ENCODE measurements around the gene ANKRD24.
"Not testable (repeated sequence)": the region's sequence is repeated elsewhere in the genome, so short reads cannot be mapped to it uniquely, and the experiment has no call there.

The ANKRD24 gene

DNA sequence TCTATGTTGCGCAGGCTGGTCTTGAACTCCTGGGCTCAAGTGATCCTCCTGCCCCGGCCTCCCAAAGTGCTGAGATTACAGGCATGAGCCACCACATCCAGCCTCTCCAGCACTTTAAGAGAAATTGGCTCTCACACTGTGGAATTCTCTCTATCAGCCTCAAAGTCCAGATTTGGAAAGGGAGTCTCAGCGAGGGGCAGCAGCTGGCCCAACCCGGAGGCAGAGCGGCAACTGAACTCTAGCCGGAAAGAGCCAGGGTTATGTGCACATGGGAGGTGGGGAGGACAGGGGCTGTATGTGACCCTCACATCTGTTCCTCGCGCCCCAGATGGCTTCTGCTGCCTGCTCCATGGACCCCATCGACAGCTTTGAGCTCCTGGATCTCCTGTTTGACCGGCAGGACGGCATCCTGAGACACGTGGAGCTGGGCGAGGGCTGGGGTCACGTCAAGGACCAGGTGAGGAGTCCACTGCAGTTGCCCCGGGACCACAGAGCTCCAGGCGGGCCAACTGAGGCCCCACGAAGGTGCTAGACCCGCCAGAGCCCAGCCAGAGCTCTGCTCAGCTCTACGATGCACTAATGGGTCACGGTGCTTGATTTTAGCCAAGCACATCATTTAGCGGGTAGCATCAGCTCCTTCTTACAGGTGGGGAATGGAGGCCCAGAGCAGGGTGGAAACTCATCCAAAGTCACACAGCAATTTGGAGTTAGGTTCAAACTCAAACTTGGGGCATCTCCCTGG is 27.7 kb upstream of the ANKRD24 start:
- no peaks in the 10 kb centered on the region for H3K79me1 ChIP-seq (replicated peaks; ENCODE audit: low read length, poor library complexity, severe bottlenecking)
- no peak overlapping the region for H3K18ac ChIP-seq (ENCODE audit: low read depth in 1 of 2, low read length in 2 of 2)
- H3K4ac ChIP-seq (ENCODE audit: low read depth in 1 of 2, low read length in 2 of 2) = no peak overlapping the region
- no peaks in the 10 kb centered on the region for H3K4me1 ChIP-seq (ENCODE audit: control insufficient read depth, insufficient read depth, low read depth, low read length)
- H4K8ac ChIP-seq (ENCODE audit: low read length) = no peak overlapping the region
- WGBS = 81% methylated on average over 21 of the region's 21 CpGs
- no peak overlapping the region for H2BK12ac ChIP-seq (ENCODE audit: low read length in 2 of 2)
- no peak overlapping the region for H2BK5ac ChIP-seq (ENCODE audit: low read depth, low read length, poor library complexity, severe bottlenecking)
- no peak overlapping the region for H3K14ac ChIP-seq (ENCODE audit: low read length in 2 of 2)
- no peak overlapping the region for H3K9ac ChIP-seq (ENCODE audit: low read length)
- no peak overlapping the region for H4K91ac ChIP-seq (ENCODE audit: low read length)
- DNase-seq = no peak
- H2AK5ac ChIP-seq (ENCODE audit: low read length, severe bottlenecking) = no peak overlapping the region
- H3K9me3 ChIP-seq (ENCODE audit: control insufficient read depth, low read length) = no peaks in the 10 kb centered on the region
- H3K27ac ChIP-seq (ENCODE audit: low read length, poor library complexity, severe bottlenecking) = no peak overlapping the region
- H2AFZ ChIP-seq (ENCODE audit: low read depth, low read length) = no peak overlapping the region
- no peak overlapping the region for H3K4me3 ChIP-seq (ENCODE audit: insufficient read depth in 1 of 2, low read depth in 1 of 2, low read length in 2 of 2)
- no peak overlapping the region for H3K23ac ChIP-seq (ENCODE audit: low read length in 2 of 2)
- no peak overlapping the region for H2BK15ac ChIP-seq (ENCODE audit: low read depth, poor library complexity, severe bottlenecking)
- H3K36me3 ChIP-seq (ENCODE audit: control insufficient read depth in 1 of 2, insufficient read depth in 2 of 2, low read depth in 1 of 2, low read length in 2 of 2) = no peaks in the 10 kb centered on the region
- no peak overlapping the region for H2BK120ac ChIP-seq (ENCODE audit: low read depth, low read length)
- no peak overlapping the region for H3K4me2 ChIP-seq (ENCODE audit: low read length, poor library complexity, severe bottlenecking)
- H3K27me3 ChIP-seq (ENCODE audit: control insufficient read depth in 1 of 2, insufficient read depth in 1 of 2, low read length in 2 of 2) = peaks cover 20 to 21% of the 10 kb centered on the region in 2 experiments

DNA sequence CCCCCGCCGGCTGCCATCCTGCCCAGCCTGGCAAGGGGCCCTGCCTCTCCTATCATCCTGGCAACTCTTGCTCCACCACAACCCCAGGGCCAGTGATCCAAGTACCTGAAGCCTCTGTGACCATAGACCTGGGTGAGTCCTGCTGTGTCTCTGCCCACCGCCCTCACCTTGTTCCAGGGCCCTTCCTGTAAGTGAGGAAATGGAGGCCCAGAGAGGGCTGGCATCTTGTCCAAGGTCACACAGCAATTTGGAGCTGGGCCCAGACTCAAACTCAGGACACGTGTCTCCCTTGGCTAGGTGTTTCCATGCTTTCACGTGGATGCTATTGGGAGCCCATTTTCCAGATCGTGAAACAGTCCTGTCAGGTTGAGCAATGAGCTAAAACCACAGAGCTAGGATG is 25.3 kb upstream of the ANKRD24 start:
- Histone ChIP-seq H3K36me3 (ENCODE audit: control insufficient read depth in 1 of 2, insufficient read depth in 2 of 2, low read depth in 1 of 2, low read length in 2 of 2) (no peaks in the 10 kb centered on the region), H3K9me3 (ENCODE audit: control insufficient read depth, low read length) (no peaks in the 10 kb centered on the region), H2BK5ac (ENCODE audit: low read depth, low read length, poor library complexity, severe bottlenecking) (no peak overlapping the region), H3K27me3 (ENCODE audit: control insufficient read depth in 1 of 2, insufficient read depth in 1 of 2, low read length in 2 of 2) (peaks cover 17 to 27% of the 10 kb centered on the region in 2 experiments), H3K23ac (ENCODE audit: low read length in 2 of 2) (no peak overlapping the region), H3K18ac (ENCODE audit: low read depth in 1 of 2, low read length in 2 of 2) (no peak overlapping the region), H4K91ac (ENCODE audit: low read length) (peak overlapping the region; percentile 65), H2AFZ (ENCODE audit: low read depth, low read length) (no peak overlapping the region), H2BK120ac (ENCODE audit: low read depth, low read length) (no peak overlapping the region), H2AK5ac (ENCODE audit: low read length, severe bottlenecking) (no peak overlapping the region), H3K4me2 (ENCODE audit: low read length, poor library complexity, severe bottlenecking) (no peak overlapping the region), H4K8ac (ENCODE audit: low read length) (no peak overlapping the region), H3K4ac (ENCODE audit: low read depth in 1 of 2, low read length in 2 of 2) (no peak overlapping the region), H3K79me1 (replicated peaks; ENCODE audit: low read length, poor library complexity, severe bottlenecking) (no peaks in the 10 kb centered on the region), H3K9ac (ENCODE audit: low read length) (no peak overlapping the region), H3K4me3 (ENCODE audit: insufficient read depth in 1 of 2, low read depth in 1 of 2, low read length in 2 of 2) (no peak overlapping the region), H2BK12ac (ENCODE audit: low read length in 2 of 2) (peak overlapping the region in 1 of 2 experiments; percentile 33), H3K4me1 (ENCODE audit: control insufficient read depth, insufficient read depth, low read depth, low read length) (no peaks in the 10 kb centered on the region), H2BK15ac (ENCODE audit: low read depth, poor library complexity, severe bottlenecking) (peak overlapping the region; percentile 7), H3K27ac (ENCODE audit: low read length, poor library complexity, severe bottlenecking) (no peak overlapping the region), H3K14ac (ENCODE audit: low read length in 2 of 2) (no peak overlapping the region)
- 85% methylated on average over 6 of the region's 6 CpGs for WGBS
- no peak for DNase-seq

DNA sequence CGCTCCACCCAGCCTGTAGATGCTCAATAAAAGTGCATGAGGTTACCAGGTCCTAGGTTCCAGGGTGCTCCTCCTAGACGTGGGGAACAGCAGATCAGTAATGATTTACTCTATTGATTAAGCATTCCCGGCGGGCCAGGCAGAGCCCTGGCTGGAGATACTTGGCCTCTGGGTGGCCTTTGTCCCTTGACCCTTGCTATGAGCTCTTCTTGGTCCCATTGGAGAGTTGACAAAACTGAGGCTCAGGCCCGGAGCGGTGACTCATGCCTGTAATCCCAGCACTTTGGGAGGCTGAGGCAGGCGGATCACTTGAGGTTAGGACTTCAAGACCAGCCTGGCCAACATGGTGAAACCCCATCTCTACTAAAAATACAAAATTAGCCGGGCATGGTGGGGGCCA is 24.5 kb upstream of the ANKRD24 start:
- H3K9ac ChIP-seq (ENCODE audit: low read length); H2AK5ac ChIP-seq (ENCODE audit: low read length, severe bottlenecking); H2BK120ac ChIP-seq (ENCODE audit: low read depth, low read length); H4K91ac ChIP-seq (ENCODE audit: low read length); H3K23ac ChIP-seq (ENCODE audit: low read length in 2 of 2); H3K9me3 ChIP-seq (ENCODE audit: control insufficient read depth, low read length); H3K36me3 ChIP-seq (ENCODE audit: control insufficient read depth in 1 of 2, insufficient read depth in 2 of 2, low read depth in 1 of 2, low read length in 2 of 2); H3K27ac ChIP-seq (ENCODE audit: low read length, poor library complexity, severe bottlenecking); H3K14ac ChIP-seq (ENCODE audit: low read length in 2 of 2); H2BK5ac ChIP-seq (ENCODE audit: low read depth, low read length, poor library complexity, severe bottlenecking); H3K4me2 ChIP-seq (ENCODE audit: low read length, poor library complexity, severe bottlenecking); H3K4me3 ChIP-seq (ENCODE audit: insufficient read depth in 1 of 2, low read depth in 1 of 2, low read length in 2 of 2); H3K18ac ChIP-seq (ENCODE audit: low read depth in 1 of 2, low read length in 2 of 2); H4K8ac ChIP-seq (ENCODE audit: low read length); H3K4me1 ChIP-seq (ENCODE audit: control insufficient read depth, insufficient read depth, low read depth, low read length); H3K79me1 ChIP-seq (replicated peaks; ENCODE audit: low read length, poor library complexity, severe bottlenecking); H2BK12ac ChIP-seq (ENCODE audit: low read length in 2 of 2); H3K4ac ChIP-seq (ENCODE audit: low read depth in 1 of 2, low read length in 2 of 2); H2BK15ac ChIP-seq (ENCODE audit: low read depth, poor library complexity, severe bottlenecking); H2AFZ ChIP-seq (ENCODE audit: low read depth, low read length); DNase-seq: not testable (repeated sequence)
- peaks cover 17 to 27% of the 10 kb centered on the region in 2 experiments for H3K27me3 ChIP-seq (ENCODE audit: control insufficient read depth in 1 of 2, insufficient read depth in 1 of 2, low read length in 2 of 2)
- WGBS = 87% methylated on average over 8 of the region's 8 CpGs

DNA sequence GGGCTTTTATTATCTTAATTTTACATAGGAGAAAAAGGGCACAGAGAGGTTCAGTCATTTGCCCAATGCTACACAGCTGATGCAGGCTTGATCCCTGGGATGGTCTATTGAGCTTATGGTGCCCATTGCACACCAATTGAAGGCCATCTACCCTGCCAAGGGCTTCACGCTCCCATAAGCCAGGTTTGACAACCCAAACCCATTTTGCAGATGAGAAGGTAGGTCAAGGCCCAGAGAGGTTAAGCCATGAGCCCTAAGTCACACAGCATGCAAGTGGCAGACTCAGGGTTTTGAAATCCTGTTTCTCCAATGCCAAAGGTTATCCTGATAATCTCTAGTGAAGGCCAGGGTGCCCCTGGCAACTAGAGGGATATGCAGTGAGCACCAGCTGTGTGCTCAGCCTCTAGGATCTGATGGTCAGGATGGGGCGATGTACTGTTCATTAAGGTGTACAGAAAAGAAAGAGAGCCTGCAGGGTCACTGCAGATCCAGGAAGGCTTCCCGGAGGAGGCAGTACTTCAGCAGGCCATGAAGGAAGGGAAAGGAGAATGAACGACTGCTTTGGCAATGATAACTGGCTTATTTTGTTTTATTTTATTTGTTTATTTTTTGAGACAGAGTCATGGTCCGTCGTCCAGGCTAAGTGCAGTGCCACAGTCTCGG is 20.9 kb upstream of the ANKRD24 start:
- Histone ChIP-seq H3K79me1 (replicated peaks; ENCODE audit: low read length, poor library complexity, severe bottlenecking) (no peaks in the 10 kb centered on the region), H2AK5ac (ENCODE audit: low read length, severe bottlenecking) (no peak overlapping the region), H3K36me3 (ENCODE audit: control insufficient read depth in 1 of 2, insufficient read depth in 2 of 2, low read depth in 1 of 2, low read length in 2 of 2) (no peaks in the 10 kb centered on the region), H4K91ac (ENCODE audit: low read length) (no peak overlapping the region), H3K9ac (ENCODE audit: low read length) (no peak overlapping the region), H3K27ac (ENCODE audit: low read length, poor library complexity, severe bottlenecking) (no peak overlapping the region), H3K4ac (ENCODE audit: low read depth in 1 of 2, low read length in 2 of 2) (no peak overlapping the region), H3K18ac (ENCODE audit: low read depth in 1 of 2, low read length in 2 of 2) (no peak overlapping the region), H2BK15ac (ENCODE audit: low read depth, poor library complexity, severe bottlenecking) (no peak overlapping the region), H3K27me3 (ENCODE audit: control insufficient read depth in 1 of 2, insufficient read depth in 1 of 2, low read length in 2 of 2) (peaks cover 12 to 28% of the 10 kb centered on the region in 2 experiments), H3K4me1 (ENCODE audit: control insufficient read depth, insufficient read depth, low read depth, low read length) (no peaks in the 10 kb centered on the region), H2AFZ (ENCODE audit: low read depth, low read length) (no peak overlapping the region), H3K9me3 (ENCODE audit: control insufficient read depth, low read length) (no peaks in the 10 kb centered on the region), H3K23ac (ENCODE audit: low read length in 2 of 2) (no peak overlapping the region), H3K4me3 (ENCODE audit: insufficient read depth in 1 of 2, low read depth in 1 of 2, low read length in 2 of 2) (no peak overlapping the region), H2BK120ac (ENCODE audit: low read depth, low read length) (no peak overlapping the region), H4K8ac (ENCODE audit: low read length) (no peak overlapping the region), H2BK12ac (ENCODE audit: low read length in 2 of 2) (no peak overlapping the region), H2BK5ac (ENCODE audit: low read depth, low read length, poor library complexity, severe bottlenecking) (no peak overlapping the region), H3K4me2 (ENCODE audit: low read length, poor library complexity, severe bottlenecking) (no peak overlapping the region), H3K14ac (ENCODE audit: low read length in 2 of 2) (no peak overlapping the region)
- 84% methylated on average over 7 of the region's 7 CpGs for WGBS
- DNase-seq = no peak

Measured in mesenchymal stem cell (in vitro differentiated cells and primary cell).